ENCODE results near the gene ARSB. TPM values are rescaled to one million over a fixed set of nuclear protein-coding genes. Genes with fewer than 3 reads are reported as not detected.
"Not testable (repeated sequence)": the region's sequence is repeated elsewhere in the genome, so short reads cannot be mapped to it uniquely, and the experiment has no call there.

Gene ARSB
- total and polyA plus RNA-seq, 7 experiments from 2014 or later, result 3.3 to 10.8 (median 4.8) TPM

GRCh38 chr5:78912085-78912771 is 72.9 kb downstream of the ARSB start:
- POLR2A ChIA-PET, result no interaction called here
- H3K4me3 Mint-ChIP-seq, result no peak overlapping the region
- intact Hi-C loops (cut with micrococcal nuclease), result no loop called here

GRCh38 chr5:78909224-78909983 is 75.7 kb downstream of the ARSB start:
- H3K9me3 ChIP-seq (ENCODE audit: control insufficient read depth in 2 of 3, low read length in 3 of 3); H3K27ac ChIP-seq (ENCODE audit: low read depth, low read length); POLR2A ChIA-PET; H3K4me3 ChIP-seq (ENCODE audit: low read length); H3K36me3 ChIP-seq (ENCODE audit: control insufficient read depth in 2 of 3, insufficient read depth in 3 of 3, low read length in 3 of 3); H3K27me3 ChIP-seq (ENCODE audit: control insufficient read depth in 2 of 2, insufficient read depth in 2 of 2, low read length in 2 of 2); H3K4me3 Mint-ChIP-seq; DNase-seq; H3K4me1 ChIP-seq (ENCODE audit: control insufficient read depth in 2 of 2, insufficient read depth in 2 of 2, low read length in 2 of 2); H3K27ac Mint-ChIP-seq; intact Hi-C loops (cut with micrococcal nuclease); H3K27me3 Mint-ChIP-seq; H3K9me3 Mint-ChIP-seq; CTCF ChIA-PET; ATAC-seq: not testable (repeated sequence)
- peaks cover 0 to 40% (median 13%) of the 10 kb centered on the region in 5 donors for H3K36me3 Mint-ChIP-seq
- H3K4me1 Mint-ChIP-seq, result peaks cover 0 to 14% (median 4%) of the 10 kb centered on the region in 7 donors

More at GRCh38 chr5:78912085-78912771, 72.9 kb downstream of the ARSB start:
- H3K9me3 ChIP-seq (ENCODE audit: control insufficient read depth in 2 of 3, low read length in 3 of 3), result no peaks in the 10 kb centered on the region
- H3K4me1 Mint-ChIP-seq, result peaks cover 0 to 9% (median 4%) of the 10 kb centered on the region in 7 donors
- no peak overlapping the region for H3K27ac Mint-ChIP-seq
- no peaks in the 10 kb centered on the region for H3K4me1 ChIP-seq (ENCODE audit: control insufficient read depth in 2 of 2, insufficient read depth in 2 of 2, low read length in 2 of 2)
- H3K27me3 Mint-ChIP-seq, result no peaks in the 10 kb centered on the region
- no peak for DNase-seq
- CTCF ChIA-PET, result no interaction called here
- H3K9me3 Mint-ChIP-seq, result no peaks in the 10 kb centered on the region
- H3K36me3 Mint-ChIP-seq, result peaks cover 0 to 30% (median 15%) of the 10 kb centered on the region in 5 donors
- no peak overlapping the region for H3K4me3 ChIP-seq (ENCODE audit: low read length)
- no peak for ATAC-seq
- no peaks in the 10 kb centered on the region for H3K36me3 ChIP-seq (ENCODE audit: control insufficient read depth in 2 of 3, insufficient read depth in 3 of 3, low read length in 3 of 3)
- H3K27ac ChIP-seq (ENCODE audit: low read depth, low read length), result no peak overlapping the region
- H3K27me3 ChIP-seq (ENCODE audit: control insufficient read depth in 2 of 2, insufficient read depth in 2 of 2, low read length in 2 of 2), result no peaks in the 10 kb centered on the region

GRCh38 chr5:78908173-78909061 is 76.7 kb downstream of the ARSB start:
- ChIA-PET CTCF (no interaction called here), POLR2A (no interaction called here)
- no peaks in the 10 kb centered on the region for H3K36me3 ChIP-seq (ENCODE audit: control insufficient read depth in 2 of 3, insufficient read depth in 3 of 3, low read length in 3 of 3)
- H3K4me3 ChIP-seq (ENCODE audit: low read length), result no peak overlapping the region
- H3K4me3 Mint-ChIP-seq, result no peak overlapping the region
- no peaks in the 10 kb centered on the region for H3K27me3 ChIP-seq (ENCODE audit: control insufficient read depth in 2 of 2, insufficient read depth in 2 of 2, low read length in 2 of 2)
- DNase-seq, result no peak
- no peaks in the 10 kb centered on the region for H3K9me3 Mint-ChIP-seq
- no peaks in the 10 kb centered on the region for H3K9me3 ChIP-seq (ENCODE audit: control insufficient read depth in 2 of 3, low read length in 3 of 3)
- H3K4me1 Mint-ChIP-seq, result peaks cover 0 to 14% (median 4%) of the 10 kb centered on the region in 7 donors
- H3K27ac Mint-ChIP-seq, result no peak overlapping the region
- no peak overlapping the region for H3K27ac ChIP-seq (ENCODE audit: low read depth, low read length)
- no peaks in the 10 kb centered on the region for H3K4me1 ChIP-seq (ENCODE audit: control insufficient read depth in 2 of 2, insufficient read depth in 2 of 2, low read length in 2 of 2)
- peaks cover 0 to 40% (median 13%) of the 10 kb centered on the region in 5 donors for H3K36me3 Mint-ChIP-seq
- no peaks in the 10 kb centered on the region for H3K27me3 Mint-ChIP-seq
- ATAC-seq, result no peak
- intact Hi-C loops (cut with micrococcal nuclease), result no loop called here

GRCh38 chr5:78907255-78907891 is 77.7 kb downstream of the ARSB start:
- no peaks in the 10 kb centered on the region for H3K27me3 Mint-ChIP-seq
- no peak for ATAC-seq
- Histone ChIP-seq H3K9me3 (ENCODE audit: control insufficient read depth in 2 of 3, low read length in 3 of 3) (no peaks in the 10 kb centered on the region), H3K27me3 (ENCODE audit: control insufficient read depth in 2 of 2, insufficient read depth in 2 of 2, low read length in 2 of 2) (no peaks in the 10 kb centered on the region), H3K36me3 (ENCODE audit: control insufficient read depth in 2 of 3, insufficient read depth in 3 of 3, low read length in 3 of 3) (no peaks in the 10 kb centered on the region), H3K4me1 (ENCODE audit: control insufficient read depth in 2 of 2, insufficient read depth in 2 of 2, low read length in 2 of 2) (no peaks in the 10 kb centered on the region), H3K27ac (ENCODE audit: low read depth, low read length) (no peak overlapping the region), H3K4me3 (ENCODE audit: low read length) (no peak overlapping the region)
- no peak for DNase-seq
- ChIA-PET CTCF (interaction anchor here (0.6 kb wide), 1 partner anchor 330 kb away, joined by 4 read pairs; no protein-coding TSS in a partner anchor), POLR2A (no interaction called here)
- no peak overlapping the region for H3K4me3 Mint-ChIP-seq
- H3K27ac Mint-ChIP-seq, result no peak overlapping the region
- H3K9me3 Mint-ChIP-seq, result peaks cover 0 to 4% (median 0%) of the 10 kb centered on the region in 11 donors
- H3K36me3 Mint-ChIP-seq, result peaks cover 0 to 41% (median 20%) of the 10 kb centered on the region in 5 donors
- intact Hi-C loops (cut with micrococcal nuclease), result no loop called here
- H3K4me1 Mint-ChIP-seq, result peaks cover 0 to 14% (median 4%) of the 10 kb centered on the region in 7 donors

GRCh38 chr5:78905084-78905938 is 79.8 kb downstream of the ARSB start:
- Histone ChIP-seq H3K9me3 (ENCODE audit: control insufficient read depth in 2 of 3, low read length in 3 of 3) (peaks cover 0 to 3% (median 0%) of the 10 kb centered on the region in 3 experiments), H3K27me3 (ENCODE audit: control insufficient read depth in 2 of 2, insufficient read depth in 2 of 2, low read length in 2 of 2) (no peaks in the 10 kb centered on the region), H3K36me3 (ENCODE audit: control insufficient read depth in 2 of 3, insufficient read depth in 3 of 3, low read length in 3 of 3) (no peaks in the 10 kb centered on the region), H3K27ac (ENCODE audit: low read depth, low read length) (no peak overlapping the region), H3K4me3 (ENCODE audit: low read length) (no peak overlapping the region), H3K4me1 (ENCODE audit: control insufficient read depth in 2 of 2, insufficient read depth in 2 of 2, low read length in 2 of 2) (no peaks in the 10 kb centered on the region)
- Mint-ChIP-seq H3K9me3 (peaks cover 0 to 21% (median 7%) of the 10 kb centered on the region in 11 donors), H3K4me1 (peaks cover 0 to 14% (median 4%) of the 10 kb centered on the region in 7 donors), H3K27me3 (no peaks in the 10 kb centered on the region), H3K27ac (no peak overlapping the region), H3K4me3 (no peak overlapping the region), H3K36me3 (peaks cover 0 to 45% (median 27%) of the 10 kb centered on the region in 5 donors)
- CTCF ChIA-PET, result no interaction called here
- no peak for ATAC-seq
- intact Hi-C loops (cut with micrococcal nuclease), result no loop called here
- POLR2A ChIA-PET, result no interaction called here
- DNase-seq, result no peak

All from naive thymus-derived CD4-positive, alpha-beta T cell (primary cell).